CD4-positive, alpha-beta T cell treated with Interleukin-10 for 1 hour (primary cell): ENCODE results near the gene TADA1.
A peak's percentile ranks its signal among the peaks of the same experiment; 100 is the strongest.
"Not testable (repeated sequence)": the region's sequence is repeated elsewhere in the genome, so short reads cannot be mapped to it uniquely, and the experiment has no call there.

Experiments used
- DNase-seq: peaks from one replicate; pipeline ENCODE4 v3.0.0-alpha.2; 2020

Gene TADA1

DNA sequence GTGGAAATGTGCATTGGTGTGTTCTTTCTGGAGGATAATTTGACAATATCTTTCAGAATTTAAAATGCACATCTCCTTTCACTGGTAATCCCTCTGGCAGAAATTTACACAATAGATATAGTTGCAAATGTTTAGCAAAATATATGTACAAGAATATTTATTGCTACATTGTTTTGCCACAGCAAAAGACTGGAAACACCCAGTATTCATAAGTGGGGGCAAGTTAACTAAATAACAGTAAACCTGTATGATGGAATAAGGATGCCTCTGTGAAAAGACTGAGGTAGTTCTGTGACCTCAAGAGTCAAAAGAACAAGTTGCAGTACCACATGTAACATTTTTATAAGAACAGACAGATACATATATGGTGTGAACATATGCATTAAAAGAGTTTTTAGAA lies 13.7 kb upstream of the TADA1 start:
- no peak for DNase-seq

DNA sequence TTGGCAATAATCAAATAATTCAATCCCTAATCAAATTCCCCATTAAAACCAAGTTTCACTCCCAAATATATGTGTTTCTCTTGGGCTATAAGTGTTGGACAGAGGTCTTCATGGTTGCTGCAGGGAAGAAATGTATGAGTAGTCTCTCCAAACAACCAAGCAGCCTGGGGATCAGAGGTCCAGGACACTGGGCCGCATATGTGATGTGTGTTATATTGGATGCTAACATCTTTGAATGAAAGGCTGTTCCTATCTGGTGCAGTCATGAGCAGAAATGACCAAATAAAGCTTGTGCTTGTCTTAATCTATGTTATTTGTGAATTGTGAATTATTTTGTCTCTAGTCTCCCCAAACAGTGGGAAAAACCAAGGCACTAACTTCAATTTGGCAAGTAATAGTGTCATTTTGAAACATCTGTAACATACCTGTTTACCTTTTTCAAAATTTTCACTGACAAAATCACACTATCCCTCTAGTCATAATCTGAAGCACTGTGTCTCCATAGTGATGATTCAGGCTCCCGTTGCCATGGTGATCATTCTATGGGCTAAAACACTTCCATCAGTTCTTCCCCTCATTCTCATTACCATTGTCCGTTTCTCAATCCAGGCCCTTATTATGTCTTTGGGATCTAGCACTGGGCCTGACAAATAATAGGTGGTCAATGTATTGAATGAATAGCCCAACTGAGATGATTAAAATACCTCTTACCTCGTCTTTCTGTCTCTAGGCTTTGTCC lies 12.5 kb upstream of the TADA1 start:
- DNase-seq = no peak

DNA sequence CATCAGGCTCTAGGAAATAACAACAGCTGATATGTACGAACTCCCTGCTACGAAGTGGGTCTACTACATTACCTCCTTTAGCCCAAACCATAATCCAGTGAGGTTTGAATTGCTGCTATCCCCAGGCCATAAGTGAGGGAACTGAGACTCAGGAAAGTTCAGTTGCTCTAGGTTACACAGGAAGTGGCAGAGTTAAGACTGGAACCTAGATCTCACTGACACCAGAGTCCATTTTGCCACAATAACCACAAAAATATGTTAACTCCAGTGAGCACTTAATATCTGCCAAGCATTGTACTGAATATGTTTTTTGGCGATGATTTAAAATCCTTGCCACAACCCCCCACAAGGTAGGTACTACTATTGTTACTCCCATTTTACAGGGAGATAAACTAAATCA lies 8.9 kb upstream of the TADA1 start:
- no peak for DNase-seq

DNA sequence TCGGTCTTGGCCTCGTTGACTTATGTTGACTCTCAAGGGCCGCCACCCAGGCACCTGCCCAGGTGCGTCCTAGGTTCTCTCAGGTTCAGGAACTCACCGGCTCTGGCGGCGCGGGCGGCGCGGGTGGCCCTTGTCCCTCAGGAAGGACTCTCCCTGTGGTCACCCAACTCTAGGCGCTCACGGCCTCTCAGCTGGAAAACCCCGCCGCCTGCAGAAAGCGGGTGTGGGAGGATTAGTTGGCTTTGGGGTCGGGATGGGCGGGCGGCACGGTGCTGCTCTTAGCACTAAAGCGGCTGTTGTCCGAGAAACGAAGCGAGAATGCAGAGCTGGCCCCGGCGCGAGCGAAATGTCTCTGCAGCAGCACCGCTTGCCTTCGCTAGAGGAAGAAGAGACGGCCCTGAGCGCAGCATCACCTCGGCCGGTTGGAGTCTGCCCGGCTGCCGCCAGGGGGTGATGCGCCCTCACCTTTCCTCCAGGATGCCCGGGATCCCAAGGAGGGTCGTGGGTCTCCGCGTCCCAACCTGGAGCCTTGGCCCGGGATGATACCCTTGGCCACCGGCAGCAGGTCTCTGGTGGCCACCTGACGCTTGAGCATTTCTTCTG lies 8.1 kb upstream of the TADA1 start:
- DNase-seq = peak; percentile 12

DNA sequence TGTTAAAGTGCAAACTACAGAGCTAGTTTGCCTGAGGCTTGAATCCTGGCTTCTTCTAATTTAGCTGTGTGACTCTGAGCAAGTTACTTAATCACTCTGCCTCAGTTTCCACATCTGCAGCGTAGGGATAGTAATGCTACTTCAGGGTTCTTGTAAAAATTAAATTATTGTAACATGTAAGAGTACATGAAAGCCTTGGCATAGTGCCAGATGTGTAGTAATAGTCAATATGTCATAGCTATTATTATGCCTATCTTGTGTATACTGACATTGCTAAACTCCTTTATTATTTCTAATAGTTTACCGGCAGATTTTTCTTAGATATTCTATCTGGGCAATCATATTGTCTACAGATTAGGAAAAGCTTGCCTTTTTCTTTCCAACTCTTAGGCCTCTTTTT lies 6.8 kb upstream of the TADA1 start:
- no peak for DNase-seq

DNA sequence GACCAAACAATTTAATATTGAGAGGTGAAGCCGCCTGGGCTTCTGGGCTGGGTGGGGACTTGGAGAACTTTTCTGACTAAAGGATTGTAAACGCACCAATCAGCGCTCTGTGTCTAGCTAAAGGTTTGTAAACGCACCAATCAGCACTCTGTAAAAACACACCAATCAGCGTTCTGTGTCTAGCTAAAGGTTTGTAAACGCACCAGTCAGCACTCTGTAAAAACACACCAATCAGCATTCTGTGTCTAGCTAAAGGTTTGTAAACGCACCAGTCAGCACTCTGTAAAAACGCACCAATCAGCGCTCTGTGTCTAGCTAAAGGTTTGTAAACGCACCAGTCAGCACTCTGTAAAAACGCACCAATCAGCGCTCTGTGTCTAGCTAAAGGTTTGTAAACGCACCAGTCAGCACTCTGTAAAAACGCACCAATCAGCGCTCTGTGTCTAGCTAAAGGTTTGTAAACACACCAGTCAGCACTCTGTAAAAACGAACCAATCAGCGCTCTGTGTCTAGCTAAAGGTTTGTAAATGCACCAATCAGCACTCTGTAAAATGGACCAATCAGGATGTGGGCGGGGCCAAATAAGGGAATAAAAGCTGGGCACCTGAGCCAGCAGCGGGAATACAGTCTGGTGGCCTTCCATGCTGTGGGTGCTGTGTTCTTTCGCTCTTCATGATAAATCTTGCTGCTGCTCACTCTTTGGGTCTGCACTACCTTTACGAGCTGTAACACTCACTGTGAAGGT lies 2.3 kb upstream of the TADA1 start:
- not testable (repeated sequence) for DNase-seq

DNA sequence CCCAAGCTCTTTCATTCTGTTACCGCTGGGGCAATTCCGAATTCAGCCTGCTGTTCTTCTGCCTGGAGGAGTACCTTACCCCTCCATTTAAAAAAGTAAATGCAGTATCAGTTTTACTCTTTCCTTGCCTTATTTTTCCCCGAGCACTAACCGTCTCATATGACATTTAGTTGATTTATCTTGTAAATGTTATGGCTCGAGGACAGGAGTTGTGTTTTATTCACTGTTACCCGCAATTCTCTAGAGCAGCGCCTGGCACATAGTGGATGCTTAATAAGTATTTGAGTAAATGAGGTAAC lies 425 bp upstream of the TADA1 start:
- DNase-seq = no peak

DNA sequence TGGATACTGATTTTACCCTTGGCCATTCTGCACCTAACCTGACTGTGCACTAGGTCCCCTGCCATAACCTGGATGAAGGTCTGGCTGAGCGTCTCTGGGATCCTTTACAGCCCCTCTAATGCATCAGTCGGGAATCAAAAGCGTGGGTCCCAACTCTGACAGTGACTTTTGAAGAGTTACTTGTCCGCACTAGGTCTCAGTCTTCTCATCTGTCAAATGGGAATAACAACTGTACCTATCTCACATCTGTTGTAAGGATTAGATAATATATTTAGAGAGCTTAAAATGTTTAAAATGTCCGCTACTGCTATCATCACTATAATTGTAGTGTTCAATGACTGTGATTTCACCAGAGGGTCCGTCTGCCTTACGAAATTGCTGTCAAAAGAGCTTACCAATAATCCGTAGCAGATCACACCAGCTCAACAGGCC lies 746 bp downstream of the TADA1 start:
- DNase-seq = no peak

DNA sequence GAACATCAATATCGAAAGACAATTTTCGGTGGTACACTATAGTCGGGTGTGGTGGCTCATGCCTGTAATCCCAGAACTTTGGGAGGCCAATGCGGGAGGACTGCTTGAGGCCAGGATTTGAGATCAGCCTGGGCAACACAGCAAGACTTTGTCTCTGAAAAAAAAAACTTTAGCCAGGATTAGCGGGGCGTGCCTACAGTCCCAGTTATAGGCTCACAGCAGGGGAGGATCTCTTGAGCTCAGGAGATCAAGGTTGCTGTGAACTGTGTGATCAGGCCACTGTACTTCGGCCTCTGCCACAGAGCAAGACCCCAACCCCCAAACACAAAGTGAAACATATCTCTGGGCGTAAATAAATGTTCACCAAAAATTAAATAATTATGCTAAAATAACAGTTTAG lies 1.6 kb downstream of the TADA1 start:
- DNase-seq = no peak

DNA sequence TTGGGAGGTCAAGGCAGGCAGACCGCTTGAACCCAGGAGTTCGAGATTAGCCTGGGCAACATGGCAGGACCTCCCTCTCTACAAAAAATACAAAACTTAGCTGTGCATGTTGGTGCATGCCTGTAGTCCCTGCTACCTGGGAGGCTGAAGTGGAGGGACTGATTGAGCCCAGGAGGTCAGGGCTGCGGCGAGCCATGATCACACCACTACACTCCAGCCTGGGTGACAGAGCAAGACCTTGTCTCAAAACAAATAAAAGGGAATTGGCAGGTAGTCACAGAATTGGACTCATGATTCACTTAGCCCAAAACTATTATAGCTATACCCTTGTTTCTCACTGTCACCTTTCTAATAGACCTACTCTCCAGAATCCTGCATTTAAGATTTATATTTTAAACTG lies 5.5 kb downstream of the TADA1 start:
- DNase-seq = no peak

DNA sequence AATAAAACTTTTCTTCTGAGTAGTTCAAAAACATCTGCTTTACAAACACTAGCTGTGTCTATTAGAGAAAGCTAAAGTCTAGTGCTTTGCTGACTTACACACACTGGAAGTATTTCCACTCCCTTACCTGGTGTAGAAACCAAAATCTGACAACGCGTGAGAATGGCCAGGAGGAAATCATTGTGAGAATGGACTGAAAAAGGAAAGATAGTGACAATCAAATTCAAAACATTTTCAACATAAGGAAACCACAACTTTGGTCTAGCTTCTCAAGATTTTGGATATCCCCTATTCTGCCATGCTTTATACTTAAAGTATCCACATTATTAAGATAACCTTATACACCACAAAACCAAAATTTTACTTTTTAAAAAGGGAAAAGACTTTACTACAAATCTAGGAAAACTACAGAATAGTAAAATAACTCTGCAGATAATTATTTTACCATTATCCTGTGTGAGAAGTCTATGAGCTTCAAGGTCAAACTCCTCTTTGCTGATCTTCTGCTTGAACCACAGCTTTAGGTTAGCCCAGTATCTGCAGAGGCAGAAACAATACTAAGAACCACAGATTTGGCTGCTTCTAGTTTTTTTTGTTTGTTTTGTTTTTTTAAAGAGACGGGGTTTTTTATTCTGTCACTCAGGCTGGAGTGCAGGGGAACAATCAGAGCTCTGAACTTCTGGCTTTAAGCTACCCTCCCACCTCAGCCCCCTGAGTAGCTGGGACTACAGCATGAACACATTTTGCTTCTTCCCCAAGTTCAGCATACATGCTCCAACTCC lies 6.6 kb downstream of the TADA1 start:
- DNase-seq = no peak

DNA sequence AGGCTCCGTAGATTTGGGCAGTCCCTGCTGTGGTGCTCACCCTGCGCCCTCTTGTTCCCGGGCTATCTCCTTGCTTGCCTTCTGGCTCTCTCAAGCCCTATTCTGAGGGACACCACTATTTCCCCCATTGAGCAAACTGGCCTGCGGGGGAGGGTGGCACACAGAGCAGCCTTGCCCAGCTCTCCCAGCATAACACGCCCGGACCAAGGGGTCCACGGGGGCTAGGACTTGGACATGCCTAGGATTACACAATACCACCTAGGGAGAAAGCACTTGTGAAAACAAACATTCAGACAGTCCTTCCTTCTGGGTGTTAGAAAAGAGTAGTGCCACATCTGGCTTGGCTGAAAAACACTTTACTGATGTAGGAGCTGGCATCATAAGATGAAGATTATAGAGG lies 7.4 kb downstream of the TADA1 start:
- DNase-seq = no peak

DNA sequence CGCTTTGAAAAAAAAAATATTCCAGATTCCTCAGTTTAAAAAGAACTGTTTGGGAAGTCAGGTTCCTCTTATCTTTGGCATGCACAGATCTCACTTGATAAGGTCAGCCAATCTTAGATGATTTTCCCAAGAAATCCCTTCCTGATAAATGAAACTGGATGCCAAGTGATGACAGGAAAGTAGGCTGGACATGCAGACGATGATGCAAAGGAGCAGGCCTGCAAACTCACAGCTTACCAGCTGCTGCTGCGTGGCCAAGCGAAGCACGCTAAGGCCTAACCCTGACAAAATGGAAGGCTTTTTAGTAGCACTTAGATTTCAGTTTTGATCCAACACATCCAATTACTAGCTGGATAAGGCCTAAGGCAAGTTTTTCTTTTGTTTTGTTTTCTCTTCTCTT lies 10.1 kb downstream of the TADA1 start:
- DNase-seq = no peak

DNA sequence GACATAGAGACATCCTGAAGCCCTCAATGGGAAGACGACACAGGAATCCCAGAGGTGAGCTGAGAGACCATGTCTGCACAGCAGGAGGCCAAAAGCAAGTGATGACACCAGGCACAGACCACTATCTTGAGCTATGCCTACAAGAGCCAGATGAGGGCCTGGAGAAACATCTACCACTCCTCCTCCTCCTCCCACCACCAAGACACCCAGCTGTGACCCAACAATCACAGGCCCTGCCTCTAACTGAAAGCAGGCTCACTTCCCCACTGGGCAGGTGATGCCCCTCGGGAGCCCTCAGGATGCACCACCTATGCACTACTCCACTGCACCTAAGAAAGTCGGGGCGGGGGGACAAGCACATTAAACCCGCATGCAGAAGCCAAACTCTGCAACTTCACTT lies 16.5 kb downstream of the TADA1 start:
- DNase-seq = no peak

DNA sequence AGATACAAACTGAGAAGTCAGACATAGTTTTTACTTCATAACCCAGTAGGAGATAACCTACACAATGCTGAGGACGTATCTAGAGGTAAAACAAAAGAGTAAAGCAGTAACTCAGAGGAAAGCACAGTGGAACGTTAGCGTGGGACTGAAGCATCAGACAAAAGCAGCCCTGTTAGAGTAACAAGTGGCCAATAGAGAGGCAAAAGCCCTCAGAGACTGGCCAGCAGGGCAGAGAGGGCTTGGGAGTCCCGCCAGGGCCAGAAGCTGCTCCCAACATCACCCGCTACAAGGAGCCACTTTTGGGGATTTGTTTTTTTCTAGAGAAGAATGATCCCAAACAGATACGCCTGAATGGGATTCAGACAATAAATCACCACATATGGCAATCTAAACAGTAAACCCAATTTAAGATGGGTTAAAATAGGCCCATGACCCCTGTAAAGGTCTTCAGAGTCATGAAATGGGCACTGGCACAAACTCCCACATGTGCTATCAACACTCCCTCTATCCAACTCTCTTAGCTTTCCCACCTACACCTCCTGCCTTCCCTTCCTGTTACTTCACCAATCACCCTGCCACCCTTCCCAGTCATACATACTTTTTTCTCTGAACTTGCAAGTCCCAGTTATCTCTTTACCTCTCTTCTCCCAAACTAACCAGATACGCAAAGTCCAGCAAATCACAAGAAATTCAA lies 17.2 kb downstream of the TADA1 start:
- DNase-seq = no peak

DNA sequence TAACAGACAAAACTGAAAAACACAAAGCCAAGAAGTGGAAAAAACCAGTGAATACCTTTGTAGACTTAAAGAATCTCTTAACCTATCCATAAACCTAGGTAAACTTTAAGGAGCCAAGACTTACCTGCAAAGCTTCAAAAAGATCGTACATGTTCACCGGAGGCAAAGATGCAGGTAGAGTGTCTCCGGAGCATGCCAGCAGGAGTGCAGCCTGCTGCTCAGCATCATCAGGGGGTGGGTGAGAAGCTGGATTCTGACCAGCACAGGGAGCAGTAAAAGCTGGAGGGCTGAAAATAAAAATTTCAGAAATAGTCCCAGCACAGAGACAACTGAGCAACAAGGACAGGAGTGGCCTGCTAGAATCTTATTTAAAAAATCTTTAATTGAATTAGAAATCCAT lies 18.1 kb downstream of the TADA1 start:
- DNase-seq = no peak

DNA sequence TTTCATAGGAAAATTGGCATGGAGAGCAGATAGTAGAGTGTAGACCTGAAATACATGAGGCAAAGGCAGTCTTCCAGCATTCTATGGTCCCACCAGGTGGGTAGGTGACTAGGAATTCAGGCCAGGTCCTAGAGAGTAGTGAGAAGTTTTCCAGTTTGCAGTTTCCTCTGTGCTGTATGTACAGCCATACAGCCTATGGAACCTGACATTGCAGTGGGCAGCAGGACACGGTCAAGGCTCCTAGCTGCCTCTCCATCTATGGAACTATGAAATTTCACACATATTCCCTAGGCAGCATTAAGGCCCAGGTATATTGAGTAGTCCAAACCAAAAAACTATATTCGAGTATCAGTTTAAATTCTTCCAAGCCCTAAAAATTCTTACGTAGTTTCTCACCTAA lies 20.5 kb downstream of the TADA1 start:
- no peak for DNase-seq

DNA sequence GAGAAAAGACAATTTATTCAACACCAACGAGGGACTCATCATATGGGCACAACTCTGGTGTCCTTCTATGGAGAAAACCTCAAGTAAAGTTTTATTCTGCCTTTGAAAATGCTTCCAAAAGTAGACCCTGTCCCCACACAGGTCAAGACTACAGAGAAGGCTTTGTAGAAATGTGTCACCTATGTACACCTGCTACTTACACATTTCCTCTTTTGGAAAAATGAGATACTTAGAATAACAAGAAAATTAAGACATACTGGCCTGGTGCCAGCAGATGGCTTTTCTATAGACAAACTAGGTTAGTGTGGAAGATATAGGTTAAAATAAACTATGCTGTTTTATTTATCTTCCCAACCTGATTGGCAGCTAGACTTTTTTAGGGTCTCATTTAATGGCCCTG lies 23.1 kb downstream of the TADA1 start:
- DNase-seq = no peak

DNA sequence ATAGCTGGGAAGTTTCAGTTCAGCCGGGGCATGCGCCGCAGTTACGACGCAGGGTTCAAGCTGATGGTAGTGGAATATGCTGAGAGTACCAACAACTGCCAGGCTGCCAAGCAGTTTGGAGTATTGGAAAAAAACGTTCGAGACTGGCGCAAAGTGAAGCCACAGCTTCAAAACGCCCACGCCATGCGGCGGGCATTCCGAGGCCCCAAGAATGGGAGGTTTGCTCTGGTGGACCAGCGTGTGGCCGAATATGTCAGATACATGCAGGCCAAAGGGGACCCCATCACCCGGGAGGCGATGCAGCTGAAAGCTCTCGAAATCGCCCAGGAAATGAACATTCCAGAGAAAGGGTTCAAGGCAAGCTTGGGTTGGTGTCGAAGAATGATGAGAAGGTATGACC lies 26.9 kb downstream of the TADA1 start:
- DNase-seq = no peak

DNA sequence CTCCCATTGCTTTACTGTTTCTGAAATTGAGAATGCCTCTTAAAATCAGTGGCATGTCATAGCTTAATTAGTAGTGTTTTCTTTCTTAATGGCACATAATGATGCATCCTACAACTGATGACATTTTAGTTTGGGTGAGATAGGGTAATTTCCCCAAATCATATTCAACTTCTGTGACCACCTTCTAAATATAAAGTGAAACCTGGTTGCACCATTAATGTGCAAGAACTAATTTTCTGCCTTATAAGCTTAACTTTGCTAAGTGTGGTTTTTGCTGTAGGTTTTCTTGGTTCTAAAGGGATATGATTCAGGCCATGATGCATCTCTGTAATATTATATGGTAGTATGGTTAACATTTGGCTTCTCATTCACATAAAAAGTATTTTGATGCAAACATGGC lies 27.9 kb downstream of the TADA1 start:
- no peak for DNase-seq

DNA sequence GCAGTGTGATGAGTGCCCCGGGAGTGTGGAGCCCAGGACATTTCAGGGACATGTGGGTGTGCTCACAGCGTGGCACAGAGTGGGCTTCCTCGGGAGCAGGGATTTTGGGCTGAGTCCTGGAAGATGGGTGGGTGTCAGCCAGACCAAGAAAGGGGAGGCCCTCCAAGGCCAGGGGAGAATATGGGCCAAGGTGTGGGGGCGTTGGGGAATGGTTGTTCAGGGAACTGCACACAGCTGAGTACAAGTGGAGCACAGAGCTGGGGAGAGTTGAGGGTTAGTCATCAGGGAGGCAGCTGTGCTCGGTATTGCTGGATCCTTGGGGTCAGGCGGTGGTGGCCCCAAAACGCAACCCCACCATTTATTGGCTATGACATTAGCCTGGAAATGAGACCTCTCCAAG lies 31.3 kb downstream of the TADA1 start:
- no peak for DNase-seq

DNA sequence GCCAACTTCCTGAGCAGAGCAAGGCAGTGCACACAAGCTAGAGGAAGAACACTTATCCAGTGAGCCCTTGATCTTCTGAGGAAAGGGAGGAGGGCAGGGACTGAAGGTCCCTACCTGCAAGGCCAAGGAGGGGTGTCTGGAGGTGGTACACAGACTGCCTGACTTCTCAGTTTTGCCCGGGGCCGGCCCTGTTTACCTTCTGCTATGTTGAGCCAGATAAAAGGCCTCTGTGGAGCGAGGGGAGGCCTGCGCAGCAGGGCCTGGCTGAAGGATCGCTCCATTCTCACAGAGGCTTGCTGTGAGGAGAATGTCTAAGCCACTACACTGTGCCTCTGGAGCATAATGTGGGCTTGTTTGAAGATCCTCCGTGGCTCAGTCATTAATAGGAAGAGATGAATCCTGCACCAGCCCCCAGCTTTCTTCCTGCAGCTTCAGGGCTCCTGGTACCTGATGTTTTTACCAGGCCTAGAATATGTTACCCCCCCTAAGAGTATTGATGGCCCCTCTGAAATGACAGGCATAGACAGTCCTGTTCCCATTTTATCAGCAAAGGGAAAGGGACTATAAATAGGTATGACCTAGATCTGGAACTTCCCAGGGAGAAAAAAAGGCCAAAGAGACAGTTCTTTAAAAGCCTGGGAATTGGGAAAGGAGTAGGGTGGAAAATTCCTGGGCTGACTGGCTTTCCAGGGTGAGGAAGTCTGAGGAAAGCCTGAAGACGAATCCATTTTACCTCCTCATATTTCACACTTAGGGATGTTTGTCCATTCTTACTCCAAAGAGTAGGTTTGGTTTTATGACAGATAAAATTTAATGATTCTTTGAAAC lies 32.1 kb downstream of the TADA1 start:
- DNase-seq = no peak
